Measurements from ENCODE around the gene PLA2G4A. TPM values are rescaled to one million over a fixed set of nuclear protein-coding genes. Genes with fewer than 3 reads are reported as not detected.
A peak's percentile ranks its signal among the peaks of the same experiment; 100 is the strongest.

Gene PLA2G4A
- total RNA-seq, 2 donors from 2014 or later: 4.7 to 11.2 TPM

GRCh38 chr1:186798960-186799688 is 29.6 kb upstream of the PLA2G4A start:
- WGBS, 2 donors: 39 to 49% methylated on average over 4 of the region's 4 CpGs
- no peak for TF ChIP-seq POLR2A (IDR thresholded peaks at IDR 0.05)
- no peak for TF ChIP-seq CTCF (IDR thresholded peaks at IDR 0.05)

DNA sequence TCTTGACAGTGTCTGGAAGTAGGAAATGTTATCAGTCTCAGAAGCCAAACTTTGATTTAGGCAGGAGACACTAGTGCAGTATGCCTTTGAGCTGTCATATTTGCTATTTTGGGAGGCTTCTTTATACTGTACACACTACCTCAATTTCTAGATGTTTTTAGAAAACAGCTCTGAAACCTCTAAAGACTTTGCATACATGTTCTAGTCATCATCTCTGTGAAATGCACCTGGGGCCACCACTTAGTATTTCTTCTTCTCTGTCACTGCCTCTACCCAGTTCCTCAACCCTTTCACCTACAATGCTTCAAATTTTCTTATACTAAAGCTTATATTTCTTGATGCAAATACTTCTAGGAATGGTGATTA is 29.1 kb upstream of the PLA2G4A start:
- intact Hi-C loops (cut with DNase I): no loop called here
- TF ChIP-seq POLR2A (IDR thresholded peaks at IDR 0.05): no peak
- TF ChIP-seq CTCF (IDR thresholded peaks at IDR 0.05): no peak
- ATAC-seq: no peak
- Histone ChIP-seq H3K27me3 (no peaks in the 10 kb centered on the region), H3K27ac (no peak overlapping the region), H3K9me3 (no peaks in the 10 kb centered on the region), H3K36me3 (replicated peaks in 1 of 2; ENCODE audit: insufficient read depth in 1 of 2, low read depth in 2 of 2) (no peaks in the 10 kb centered on the region), H3K4me3 (no peak overlapping the region), H3K4me1 (no peaks in the 10 kb centered on the region)
- DNase-seq: no peak

More at GRCh38 chr1:186798960-186799688, 29.6 kb upstream of the PLA2G4A start:
- intact Hi-C loops (cut with DNase I): no loop called here
- no peaks in the 10 kb centered on the region for H3K9me3 ChIP-seq
- no peak for DNase-seq
- no peak overlapping the region for H3K4me3 ChIP-seq
- H3K4me1 ChIP-seq: no peaks in the 10 kb centered on the region
- H3K27me3 ChIP-seq: no peaks in the 10 kb centered on the region
- no peaks in the 10 kb centered on the region for H3K36me3 ChIP-seq (replicated peaks in 1 of 2; ENCODE audit: insufficient read depth in 1 of 2, low read depth in 2 of 2)
- ATAC-seq: no peak
- H3K27ac ChIP-seq: no peak overlapping the region

DNA sequence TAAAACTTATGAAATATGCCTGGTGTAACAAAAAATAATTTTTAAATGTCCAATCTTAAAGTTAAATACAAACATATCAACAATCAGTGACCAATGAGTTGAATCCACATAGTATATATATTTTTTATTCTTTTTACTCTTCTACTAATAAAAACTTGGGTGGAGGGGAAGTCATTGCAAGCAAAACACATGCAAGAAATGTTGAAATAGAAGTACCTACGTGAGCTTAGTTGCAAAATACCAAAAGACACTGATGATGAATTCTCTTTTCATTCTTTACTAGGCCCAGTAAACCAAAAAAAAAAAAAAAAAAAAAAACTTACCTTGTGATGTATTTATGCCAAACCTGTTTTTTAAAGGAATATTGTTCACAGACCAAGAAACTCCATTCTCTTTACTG is 26.4 kb upstream of the PLA2G4A start:
- intact Hi-C loops (cut with DNase I): no loop called here
- ATAC-seq: no peak
- no peaks in the 10 kb centered on the region for H3K9me3 ChIP-seq
- DNase-seq: no peak
- no peak overlapping the region for H3K27ac ChIP-seq
- no peaks in the 10 kb centered on the region for H3K36me3 ChIP-seq (replicated peaks in 1 of 2; ENCODE audit: insufficient read depth in 1 of 2, low read depth in 2 of 2)
- H3K4me1 ChIP-seq: no peaks in the 10 kb centered on the region
- no peak overlapping the region for H3K4me3 ChIP-seq
- 33 to 63% methylated on average over 1 of the region's 1 CpG for WGBS, 2 donors
- TF ChIP-seq POLR2A (IDR thresholded peaks at IDR 0.05) (no peak), CTCF (IDR thresholded peaks at IDR 0.05) (no peak)
- no peaks in the 10 kb centered on the region for H3K27me3 ChIP-seq

- ATAC-seq: no peak
- no peaks in the 10 kb centered on the region for H3K9me3 ChIP-seq
- H3K27ac ChIP-seq: no peak overlapping the region
- no peaks in the 10 kb centered on the region for H3K36me3 ChIP-seq (replicated peaks in 1 of 2; ENCODE audit: insufficient read depth in 1 of 2, low read depth in 2 of 2)
- DNase-seq: no peak
- H3K4me3 ChIP-seq: no peak overlapping the region
- intact Hi-C loops (cut with DNase I): no loop called here
- WGBS, 2 donors: 57 to 67% methylated on average over 5 of the region's 5 CpGs
- H3K27me3 ChIP-seq: no peaks in the 10 kb centered on the region
- H3K4me1 ChIP-seq: no peaks in the 10 kb centered on the region
- TF ChIP-seq CTCF (IDR thresholded peaks at IDR 0.05) (no peak), POLR2A (IDR thresholded peaks at IDR 0.05) (no peak)
Observed at GRCh38 chr1:186804679-186805078, 24.1 kb upstream of the PLA2G4A start.

GRCh38 chr1:186806477-186806876 is 22.3 kb upstream of the PLA2G4A start:
- Histone ChIP-seq H3K4me1 (no peaks in the 10 kb centered on the region), H3K9me3 (no peaks in the 10 kb centered on the region), H3K36me3 (replicated peaks in 1 of 2; ENCODE audit: insufficient read depth in 1 of 2, low read depth in 2 of 2) (no peaks in the 10 kb centered on the region), H3K4me3 (no peak overlapping the region), H3K27ac (no peak overlapping the region), H3K27me3 (no peaks in the 10 kb centered on the region)
- ATAC-seq: no peak
- intact Hi-C loops (cut with DNase I): no loop called here
- WGBS, 2 donors: 46 to 55% methylated on average over 3 of the region's 3 CpGs
- TF ChIP-seq CTCF (IDR thresholded peaks at IDR 0.05) (no peak), POLR2A (IDR thresholded peaks at IDR 0.05) (no peak)
- DNase-seq: peak in 1 of 4 donors; percentile 6
